GM21381 (cell line): ENCODE results near the gene CAMTA1.

ENCODE experiments used
- ATAC-seq: cut with Tn5 transposase; IDR thresholded peaks from one replicate; pipeline ENCODE4 v1.9.1; 2021; ENCODE audit warnings: mild to moderate bottlenecking, moderate library complexity; ENCODE audit not compliant: unreplicated experiment

Gene CAMTA1

GRCh38 chr1:7475691-7476090 is 690.4 kb downstream of the CAMTA1 start:
- no peak for ATAC-seq

DNA sequence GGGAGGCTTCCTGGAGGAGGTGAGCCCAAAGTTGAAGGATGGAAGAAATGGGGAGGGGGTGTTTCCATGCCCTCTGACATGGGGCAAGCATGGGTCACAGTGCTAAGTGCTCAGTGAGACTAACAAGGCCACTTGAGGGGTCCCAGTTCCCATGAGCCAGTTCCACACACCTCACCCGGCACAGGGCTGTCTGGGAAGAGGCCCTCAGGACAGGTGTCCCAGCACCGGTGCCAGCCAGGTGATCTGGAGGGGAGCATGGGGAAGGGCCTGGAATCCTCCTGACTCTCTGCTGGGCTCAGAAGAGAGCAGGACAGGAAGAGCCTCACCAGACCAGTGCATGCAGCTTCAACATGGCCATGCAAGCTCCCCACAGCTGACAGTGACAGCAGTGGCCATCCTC is 691.1 kb downstream of the CAMTA1 start:
- no peak for ATAC-seq

DNA sequence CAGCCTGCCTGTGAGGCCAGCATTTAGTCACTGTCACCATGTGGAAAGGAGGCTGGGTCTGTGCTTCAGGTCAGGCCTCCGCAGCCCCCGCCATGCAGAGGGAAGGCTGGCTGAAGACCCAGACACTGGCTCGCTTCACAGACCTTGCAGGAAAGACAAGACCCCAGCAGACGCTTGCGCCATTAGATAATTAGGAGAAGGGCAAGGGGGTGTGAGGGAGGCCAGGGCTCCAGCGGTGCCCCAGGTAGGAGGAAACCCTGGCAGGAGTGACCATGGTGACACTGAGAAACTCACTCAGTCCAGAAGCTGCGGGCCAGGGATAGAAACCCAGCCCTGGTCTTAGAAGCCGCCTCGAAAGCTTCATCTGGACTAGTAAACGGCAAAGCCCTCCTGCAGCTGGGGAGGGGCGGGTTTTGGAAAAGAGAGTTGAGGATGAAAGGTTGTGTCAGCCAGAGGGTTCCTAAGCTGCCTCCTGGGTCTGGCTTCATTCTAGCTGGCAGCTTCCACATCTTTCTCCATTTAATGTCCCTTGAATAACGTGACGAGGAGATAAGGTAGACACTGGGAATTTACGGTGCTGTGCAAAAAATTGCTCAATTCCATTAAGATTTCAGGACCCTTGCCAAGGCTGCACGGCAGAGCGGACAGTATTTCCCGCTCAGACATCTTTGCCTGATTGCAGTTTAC is 691.8 kb downstream of the CAMTA1 start:
- ATAC-seq: no peak

GRCh38 chr1:7477593-7477992 is 692.3 kb downstream of the CAMTA1 start:
- no peak for ATAC-seq

GRCh38 chr1:7478142-7478790 is 693.0 kb downstream of the CAMTA1 start:
- no peak for ATAC-seq

DNA sequence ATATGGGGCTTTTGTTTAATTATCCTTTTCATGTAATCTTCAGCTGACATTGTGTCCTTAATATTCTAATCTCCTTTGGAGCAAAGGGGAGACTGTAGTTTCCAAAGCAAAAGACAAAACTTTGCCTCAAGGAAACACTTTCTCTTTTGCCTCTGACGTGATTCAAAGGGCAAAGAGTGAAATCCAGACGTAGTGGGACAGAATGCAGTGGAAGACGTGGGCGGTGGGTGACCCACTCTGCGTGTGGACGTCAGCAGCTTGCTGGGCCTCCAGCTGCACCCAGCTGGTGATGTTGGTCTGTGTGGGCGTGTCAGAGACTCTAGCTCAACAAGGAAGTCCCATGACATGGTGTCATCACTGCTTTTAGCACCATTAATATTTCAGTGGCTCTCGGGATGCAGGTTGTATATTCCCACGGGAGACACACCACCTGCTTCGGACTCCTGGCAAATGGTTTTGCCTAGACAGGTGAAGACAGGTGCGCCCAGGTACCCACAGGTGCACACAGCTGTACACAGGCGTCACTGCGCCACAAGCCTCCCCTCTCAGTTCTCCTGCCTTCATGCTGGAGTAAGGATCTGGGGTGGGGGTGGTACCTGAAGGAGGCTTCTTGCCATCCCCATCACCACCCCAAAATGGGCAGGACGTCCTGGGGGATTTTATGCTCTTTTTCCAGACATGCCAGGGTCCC is 693.7 kb downstream of the CAMTA1 start:
- ATAC-seq: no peak

DNA sequence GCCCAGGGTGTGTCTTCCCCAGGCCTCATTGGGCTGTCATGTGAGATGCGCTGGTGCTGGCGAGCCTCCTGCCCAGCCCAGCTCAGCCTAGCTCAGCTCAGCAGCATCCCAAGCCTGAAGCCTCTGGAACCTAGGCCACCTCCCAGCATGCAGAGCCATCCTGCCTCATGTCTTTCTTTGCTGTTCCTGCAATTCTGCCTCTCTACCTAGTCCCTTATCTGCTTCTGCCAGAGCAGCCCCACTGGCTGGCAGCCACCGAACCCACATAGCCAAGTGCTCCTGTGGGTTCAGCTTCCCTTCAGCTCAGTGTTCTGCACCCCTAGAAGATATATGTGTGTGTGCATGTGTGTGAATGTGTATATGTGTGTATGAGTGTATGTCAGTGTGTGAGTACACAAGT is 694.3 kb downstream of the CAMTA1 start:
- ATAC-seq: no peak

GRCh38 chr1:7481194-7481593 is 695.9 kb downstream of the CAMTA1 start:
- no peak for ATAC-seq

DNA sequence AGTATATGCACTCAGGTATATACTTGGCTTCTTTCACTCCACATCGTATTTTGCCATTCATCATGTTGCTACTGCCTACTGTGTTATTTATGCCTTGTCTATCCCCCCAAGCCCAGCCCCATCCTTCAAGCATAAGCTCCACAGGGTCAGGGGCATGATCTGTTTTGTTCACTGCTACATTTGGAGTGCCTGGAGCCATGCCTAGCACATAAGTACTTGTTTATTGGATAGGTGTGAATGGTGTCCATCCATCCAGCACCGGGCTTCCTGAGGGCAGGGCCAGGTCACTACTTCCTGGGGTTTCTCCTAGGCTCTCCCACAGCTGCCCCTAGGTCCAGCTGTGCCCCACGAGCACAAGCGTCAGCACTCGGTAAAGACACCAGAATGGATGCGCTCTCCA is 696.8 kb downstream of the CAMTA1 start:
- ATAC-seq: no peak

GRCh38 chr1:7482772-7483495 is 697.7 kb downstream of the CAMTA1 start:
- ATAC-seq: no peak

DNA sequence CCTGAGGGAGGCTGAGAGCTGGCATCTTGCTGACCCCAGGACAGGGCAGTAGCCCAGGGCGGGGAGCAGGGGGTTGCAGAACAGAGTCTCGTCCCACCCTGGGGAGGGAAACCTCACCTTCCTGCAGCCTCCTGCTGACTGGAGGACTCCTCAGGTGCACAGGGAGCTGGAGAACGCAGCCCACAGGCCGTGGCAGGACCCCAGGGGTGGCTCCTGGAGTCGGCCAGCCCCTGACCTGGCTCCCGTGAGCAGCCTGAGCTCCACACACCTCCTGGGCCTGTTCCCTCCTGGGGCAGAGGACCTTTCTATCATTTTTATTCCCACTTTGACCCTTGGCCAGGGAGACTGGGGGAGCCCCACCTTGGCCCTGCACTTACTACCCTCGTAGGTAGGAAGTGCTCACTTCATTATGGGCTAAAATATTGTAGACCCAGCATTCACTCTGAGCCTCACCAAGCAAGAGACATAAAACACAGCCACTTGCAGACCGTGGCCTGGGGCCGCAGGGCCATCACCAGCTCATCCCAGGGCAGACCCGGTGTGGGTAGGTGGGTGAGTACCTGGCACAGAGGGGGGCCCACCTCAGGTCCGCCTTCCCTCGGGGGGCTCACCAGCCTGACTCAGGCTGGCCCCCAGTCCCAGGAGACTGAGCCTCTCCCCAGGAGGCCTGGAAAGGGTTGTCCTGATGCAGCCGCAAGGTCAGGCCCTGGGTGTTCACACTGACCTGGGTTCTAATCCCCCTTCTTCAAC is 698.6 kb downstream of the CAMTA1 start:
- no peak for ATAC-seq

DNA sequence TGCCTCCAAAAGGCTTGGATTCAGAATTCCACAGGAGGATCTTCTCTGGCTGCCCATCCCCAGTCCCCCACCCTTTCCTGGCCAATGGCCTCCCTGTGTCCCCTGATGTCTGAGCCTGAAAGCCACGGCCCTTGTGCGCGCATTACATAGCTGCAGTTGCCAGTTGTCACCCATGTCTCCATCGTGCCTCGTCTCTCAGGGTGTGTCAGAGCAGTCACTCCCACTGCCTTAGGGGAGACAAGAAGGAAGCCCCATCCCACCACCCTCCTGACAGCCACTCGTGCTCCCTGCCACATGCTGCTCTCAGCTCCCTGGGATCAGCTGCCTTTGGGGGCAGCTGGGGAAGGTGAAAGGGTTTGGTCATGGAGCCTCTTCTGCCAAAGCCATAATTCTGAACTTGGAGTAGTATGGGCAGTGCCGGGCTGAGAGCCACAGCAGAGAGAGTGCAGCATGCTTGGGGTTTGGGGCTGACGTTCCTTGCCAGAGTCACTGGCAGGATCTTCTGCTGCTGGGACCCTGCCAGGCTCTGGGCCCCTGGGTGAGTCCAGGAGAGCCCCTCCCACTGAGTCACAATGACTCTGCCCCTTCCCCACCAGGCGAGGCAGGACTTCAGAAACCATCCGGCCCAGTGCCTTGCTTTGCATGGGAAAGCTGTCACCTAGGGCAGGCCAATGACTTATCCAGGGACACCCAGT is 700.0 kb downstream of the CAMTA1 start:
- ATAC-seq: no peak

- no peak for ATAC-seq
Measured at GRCh38 chr1:7485826-7486225, 700.6 kb downstream of the CAMTA1 start.

DNA sequence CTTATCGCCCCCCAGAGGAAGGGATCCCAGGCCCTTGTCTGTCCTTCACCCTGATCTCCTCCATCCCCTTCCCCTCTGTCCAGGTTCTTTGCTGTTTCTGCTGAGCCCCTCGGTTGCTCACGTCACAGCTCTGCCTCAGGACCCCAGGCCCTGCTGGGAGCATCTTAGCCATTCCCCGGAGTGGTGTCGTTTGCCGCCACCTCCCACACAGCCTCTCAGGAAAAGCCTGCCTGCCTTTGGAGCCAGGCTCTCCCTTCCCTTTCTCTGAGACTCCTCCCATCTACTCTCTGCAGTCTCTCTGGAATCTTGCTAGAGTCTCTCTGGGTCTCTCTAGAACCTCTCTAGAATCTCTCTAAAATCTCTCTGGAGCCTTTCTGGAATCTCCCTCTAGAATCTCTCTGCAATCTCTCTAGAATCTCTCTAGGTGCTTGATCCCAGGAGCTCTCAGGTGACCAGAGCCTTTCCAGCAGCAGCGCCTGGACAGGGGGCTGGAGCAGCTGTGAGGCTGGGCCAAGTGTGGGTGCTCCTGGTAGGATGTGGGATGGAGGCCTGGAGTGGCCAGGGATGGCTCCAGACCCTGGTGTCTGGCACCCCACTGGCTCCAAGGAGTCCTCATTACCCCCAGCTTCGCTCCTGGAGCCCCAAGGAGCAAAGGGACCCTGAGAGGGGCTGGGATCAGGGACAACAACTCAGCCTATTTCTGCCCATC is 702.7 kb downstream of the CAMTA1 start:
- no peak for ATAC-seq

DNA sequence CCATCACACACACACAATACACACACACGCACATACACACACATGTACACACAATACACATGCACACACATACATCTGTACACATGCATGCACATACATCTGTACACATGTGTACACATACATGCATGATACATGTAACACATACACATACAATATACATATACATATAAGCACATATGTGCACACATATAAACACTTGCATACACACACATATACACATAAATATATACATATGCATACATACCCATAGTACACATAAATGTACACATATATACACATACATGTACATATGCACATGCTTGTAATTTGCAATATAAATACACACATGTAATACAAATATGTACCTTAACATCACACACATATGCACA is 703.2 kb downstream of the CAMTA1 start:
- no peak for ATAC-seq

DNA sequence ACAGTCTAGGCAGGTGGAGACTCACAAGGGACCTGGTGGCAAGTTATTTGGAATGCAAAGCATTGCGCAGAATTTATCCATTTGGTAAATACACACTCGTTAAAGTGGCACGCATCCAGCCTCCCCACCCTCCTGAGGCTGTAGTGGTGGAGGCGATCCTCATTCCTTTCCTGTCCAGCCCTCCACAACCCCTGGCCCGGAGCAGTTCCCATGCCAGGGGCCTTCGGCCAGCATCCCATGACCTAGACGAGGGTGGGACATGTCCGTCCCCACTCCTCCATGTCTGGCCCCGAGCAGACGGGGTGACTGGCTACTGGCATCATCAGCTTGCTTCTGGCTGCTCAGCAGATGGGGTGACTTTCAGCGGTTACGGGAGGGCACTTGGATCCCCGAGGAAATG is 704.3 kb downstream of the CAMTA1 start:
- no peak for ATAC-seq

GRCh38 chr1:7490576-7490975 is 705.3 kb downstream of the CAMTA1 start:
- ATAC-seq: no peak

DNA sequence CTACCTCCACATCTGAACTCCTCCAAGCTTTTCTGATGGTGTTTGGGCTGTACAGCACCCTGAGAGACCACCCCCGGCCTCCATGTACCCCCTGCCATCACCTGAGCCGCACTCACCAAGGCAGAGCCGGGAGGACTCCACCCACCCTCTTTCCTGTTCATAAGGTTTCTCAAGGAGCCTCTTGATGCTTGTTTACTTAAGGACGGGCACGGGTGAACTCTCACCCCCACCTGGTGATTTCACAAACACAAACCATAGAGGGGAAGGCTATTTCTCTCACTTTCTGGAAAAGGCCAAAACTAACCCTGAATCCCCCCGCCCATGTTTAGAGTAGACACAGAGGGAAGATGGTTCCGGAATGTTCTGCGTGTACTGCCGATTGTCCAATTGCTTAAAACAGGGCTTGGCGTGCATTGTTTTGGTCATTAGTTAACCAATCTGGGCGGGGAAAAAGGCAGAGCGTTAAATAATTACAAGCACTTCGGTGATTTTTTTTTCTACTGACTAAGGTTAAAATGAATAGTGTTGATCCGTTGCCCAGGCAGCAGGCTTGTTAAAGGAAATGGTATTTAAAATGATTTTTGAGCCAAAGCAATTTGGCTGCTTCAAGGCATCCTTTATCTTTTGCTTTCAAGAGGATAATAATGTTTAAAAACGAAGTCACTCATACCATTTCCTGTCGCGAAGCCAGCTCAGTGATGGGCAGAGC is 706.0 kb downstream of the CAMTA1 start:
- ATAC-seq: no peak

DNA sequence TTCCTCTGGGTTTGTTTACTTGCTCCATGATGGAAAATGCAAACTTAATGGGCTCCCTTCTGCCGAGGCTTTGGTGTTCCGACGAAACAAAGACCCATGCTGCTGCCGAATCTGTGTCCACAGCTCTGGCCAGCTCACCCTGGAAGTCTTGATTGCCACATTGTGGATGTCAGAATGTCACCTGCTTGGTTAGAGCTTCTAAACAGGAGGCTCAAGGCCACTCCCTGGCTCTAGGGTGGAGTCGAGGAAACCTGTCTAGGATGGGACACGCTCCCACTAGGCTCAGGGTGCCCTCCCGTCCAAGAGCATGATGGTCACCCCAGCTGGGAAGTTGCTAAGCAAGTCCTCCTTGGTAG is 706.5 kb downstream of the CAMTA1 start:
- ATAC-seq: no peak
